NCI-H82 (cell line): Measurements from ENCODE around the gene PCDH9.

ENCODE experiments used
- DNase-seq: peaks from one replicate; lab custom pipeline; 2025; lab: John Stamatoyannopoulos, UW

The PCDH9 gene

GRCh38 chr13:67229481-67230403, at the start of gene PCDH9:
Gene PCDH9 (minus strand): TSS chr13:67230336. CDS start chr13:67228440, 1,896 bp downstream.
- DNase-seq: peak; percentile 67

GRCh38 chr13:67278235-67278634, 48.1 kb upstream of the PCDH9 start:
- DNase-seq: no peak

- DNase-seq: no peak
Observed at GRCh38 chr13:67277581-67277980, 47.4 kb upstream of the PCDH9 start.

- peak; percentile 95 for DNase-seq
Observed at GRCh38 chr13:67275351-67275960, 45.3 kb upstream of the PCDH9 start.

GRCh38 chr13:67273001-67273400, 42.9 kb upstream of the PCDH9 start:
- DNase-seq: no peak

DNA sequence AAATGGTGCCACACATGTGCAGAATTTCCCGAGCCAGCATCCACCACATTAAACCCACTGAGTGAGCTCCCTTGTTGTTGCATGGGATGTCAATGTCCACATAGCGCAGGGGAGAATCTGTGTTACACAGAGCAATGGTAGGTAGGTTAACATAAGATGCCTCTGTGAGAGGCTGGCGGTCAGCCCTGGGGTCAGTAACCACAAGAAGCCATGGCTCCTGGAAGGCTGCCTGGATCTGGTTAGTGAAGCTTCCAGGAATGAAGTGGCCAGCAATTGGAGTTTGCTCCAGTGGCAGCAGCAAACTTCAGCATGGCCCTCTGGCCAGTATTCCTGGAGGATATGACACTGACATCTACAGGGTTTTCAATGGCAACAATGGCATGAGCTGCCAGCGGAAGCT, 37.0 kb upstream of the PCDH9 start:
- no peak for DNase-seq

DNA sequence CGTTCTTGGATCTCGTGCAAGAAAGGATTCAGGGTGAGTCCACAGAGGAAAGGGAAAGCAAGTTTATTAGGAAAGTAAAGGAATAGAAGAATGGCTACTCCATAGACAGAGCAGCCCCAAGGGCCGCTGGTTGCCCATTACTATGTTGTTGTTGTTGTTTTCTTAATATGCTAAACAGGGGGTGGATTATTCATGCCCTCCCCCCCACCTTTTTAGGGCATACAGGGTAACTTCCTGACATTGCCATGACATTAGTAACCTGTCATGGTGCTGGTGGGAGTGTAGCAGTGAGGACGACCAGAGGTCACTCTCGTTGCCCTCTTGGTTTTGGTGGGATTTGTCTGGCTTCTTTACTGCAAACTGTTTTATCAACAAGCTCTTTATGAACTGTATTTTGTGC, 29.1 kb upstream of the PCDH9 start:
- no peak for DNase-seq

DNA sequence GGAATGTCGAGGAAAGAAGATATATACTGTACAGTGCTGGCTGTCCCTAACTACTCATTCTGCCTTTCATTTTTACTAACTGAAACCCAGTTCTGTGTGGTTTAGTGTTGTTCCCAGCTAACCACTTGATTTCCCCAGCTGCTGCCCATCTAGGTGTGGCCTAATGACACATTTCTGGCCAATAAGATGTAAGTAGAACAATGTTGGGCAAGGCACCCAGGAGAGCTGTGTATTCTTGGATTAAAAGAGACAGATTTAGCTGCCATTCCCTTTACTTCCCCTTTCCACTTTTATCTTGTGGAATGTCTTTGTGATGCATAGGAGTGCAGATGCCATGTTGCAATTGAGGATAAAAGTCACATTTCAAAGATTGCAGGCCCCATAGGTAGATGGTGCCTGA, 28.3 kb upstream of the PCDH9 start:
- DNase-seq: no peak

GRCh38 chr13:67238861-67239260, 8.7 kb upstream of the PCDH9 start:
- no peak for DNase-seq

- DNase-seq: peak; percentile 58
Observed at GRCh38 chr13:67238277-67238859, 8.2 kb upstream of the PCDH9 start.

DNA sequence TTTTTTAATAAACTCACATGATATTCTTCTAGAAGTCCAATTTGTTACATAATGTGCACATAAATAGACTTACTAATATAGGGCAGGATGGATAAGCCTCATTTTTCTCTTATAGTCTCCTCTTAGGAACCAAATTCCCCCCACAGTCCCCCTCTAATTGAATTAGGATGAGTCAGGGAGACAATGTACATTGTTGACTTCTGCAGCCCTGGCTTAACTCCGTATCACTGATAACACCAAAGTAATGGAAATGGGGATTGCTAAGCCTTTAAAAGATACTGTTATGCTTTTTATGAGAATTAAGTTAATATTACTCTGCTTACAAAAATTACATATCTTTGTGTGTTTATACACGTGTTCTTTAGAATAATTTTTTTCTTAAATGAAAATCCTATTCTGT, 5.1 kb upstream of the PCDH9 start:
- peak; percentile 82 for DNase-seq

DNA sequence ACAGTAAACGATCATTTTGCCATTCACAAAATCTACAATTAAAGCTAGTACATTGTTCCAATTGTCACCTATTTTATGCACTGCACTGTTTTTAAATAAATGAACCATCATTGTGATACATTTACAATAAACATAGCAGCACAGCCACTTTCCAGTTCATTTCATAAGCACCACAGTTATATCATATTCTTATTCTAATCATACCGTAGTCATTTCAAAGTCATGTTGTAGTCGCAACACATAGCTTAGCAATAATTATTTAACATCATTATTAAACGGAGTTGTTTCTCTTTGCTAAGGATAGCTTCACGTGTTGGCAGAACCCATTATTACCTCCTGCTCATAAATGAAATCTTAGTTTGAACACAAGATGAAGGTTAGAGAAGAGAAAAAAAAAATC, 2.2 kb upstream of the PCDH9 start:
- no peak for DNase-seq

DNA sequence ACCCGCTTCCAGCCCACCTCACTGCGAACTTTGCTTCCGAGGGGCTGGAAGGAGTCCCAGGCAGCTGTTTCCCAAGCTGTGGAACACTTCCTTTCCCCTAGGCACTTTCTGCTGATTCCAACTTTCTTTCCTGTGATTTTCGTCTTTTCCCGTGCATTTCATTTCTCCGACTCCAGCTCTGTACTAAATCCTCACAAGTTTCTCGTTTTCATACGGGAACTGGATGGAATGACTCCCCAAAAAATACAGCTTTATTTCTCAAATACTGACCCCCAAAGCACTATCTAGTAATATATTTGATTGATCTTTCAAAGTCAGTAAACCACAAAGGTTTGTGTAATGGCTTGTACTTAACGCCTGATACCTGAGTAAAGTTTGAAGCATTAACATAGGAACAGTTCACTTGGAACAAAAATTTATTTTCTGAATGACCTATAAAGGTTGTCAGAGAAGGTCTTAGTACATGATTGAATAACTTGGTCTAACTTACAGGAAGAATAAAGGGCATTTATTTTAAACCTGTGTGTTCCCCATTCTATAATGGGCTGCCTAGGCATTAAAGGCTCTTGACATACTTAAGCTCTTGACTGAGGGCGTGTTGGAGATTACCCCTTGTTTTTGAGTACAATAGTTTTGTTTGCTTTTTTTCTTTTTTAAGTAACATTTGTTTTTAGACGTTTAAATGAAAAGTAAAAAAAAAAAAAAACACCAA, 1.3 kb upstream of the PCDH9 start:
- peak; percentile 62 for DNase-seq

- peak; percentile 99 for DNase-seq
Observed at GRCh38 chr13:67230404-67231288, 510 bp upstream of the PCDH9 start.

GRCh38 chr13:67228916-67229315, 1.2 kb downstream of the PCDH9 start:
- DNase-seq: peak; percentile 23

- DNase-seq: no peak
Observed at GRCh38 chr13:67228031-67228430, 2.1 kb downstream of the PCDH9 start.

DNA sequence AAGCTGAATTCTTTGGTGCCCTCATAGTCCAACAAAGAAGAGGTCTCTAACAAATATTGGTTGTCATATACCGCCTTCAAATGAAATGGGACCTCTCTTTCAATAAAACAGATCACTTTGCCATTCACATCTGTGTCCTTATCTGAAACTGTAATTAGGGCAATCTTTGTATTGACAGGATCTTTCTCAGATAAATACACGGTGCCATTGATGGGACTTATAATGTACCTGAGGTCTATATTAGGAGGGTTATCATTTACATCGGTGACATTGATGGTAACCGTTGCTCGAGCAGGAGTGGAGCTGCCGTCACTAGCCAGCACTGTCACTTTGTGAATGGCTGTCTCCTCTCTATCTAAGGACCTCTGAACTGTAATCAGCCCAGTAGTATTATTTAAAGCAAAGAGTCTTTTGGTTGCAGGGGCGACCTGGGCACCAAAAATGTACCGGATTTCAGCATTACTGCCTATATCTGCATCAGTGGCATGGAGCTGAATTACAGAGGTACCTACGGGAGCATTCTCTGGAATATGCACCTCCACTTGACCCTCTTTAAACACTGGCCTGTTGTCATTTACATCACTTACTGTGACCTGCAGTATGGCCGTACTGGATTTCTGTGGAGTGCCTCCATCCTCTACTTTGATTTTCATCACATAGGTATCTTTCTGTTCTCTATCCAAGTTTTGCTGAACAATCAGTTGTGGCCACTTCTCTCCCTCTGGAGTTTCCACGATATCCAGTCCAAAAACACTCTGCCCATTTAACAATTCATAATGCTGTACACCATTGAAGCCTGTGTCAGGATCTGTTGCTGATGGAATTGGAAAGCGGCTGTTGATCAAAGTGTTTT, 2.8 kb downstream of the PCDH9 start:
- no peak for DNase-seq

DNA sequence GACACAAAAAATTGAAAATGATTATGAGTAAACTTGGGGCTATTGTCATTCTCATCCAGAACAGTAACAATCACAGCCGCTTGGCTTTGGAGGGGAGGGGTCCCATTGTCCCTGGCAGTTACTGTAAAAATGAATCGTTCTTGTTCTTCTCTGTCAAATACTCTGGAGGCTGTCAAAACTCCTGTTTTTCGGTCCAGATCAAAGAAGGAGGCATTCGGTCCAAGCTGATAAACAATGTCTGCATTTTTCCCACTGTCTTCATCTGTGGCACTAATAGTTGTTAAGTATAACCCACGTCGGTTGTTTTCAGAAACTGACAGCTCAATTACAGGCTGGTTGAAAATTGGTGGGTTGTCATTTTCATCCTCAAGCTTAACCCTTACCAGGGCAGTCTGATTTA, 3.4 kb downstream of the PCDH9 start:
- no peak for DNase-seq

DNA sequence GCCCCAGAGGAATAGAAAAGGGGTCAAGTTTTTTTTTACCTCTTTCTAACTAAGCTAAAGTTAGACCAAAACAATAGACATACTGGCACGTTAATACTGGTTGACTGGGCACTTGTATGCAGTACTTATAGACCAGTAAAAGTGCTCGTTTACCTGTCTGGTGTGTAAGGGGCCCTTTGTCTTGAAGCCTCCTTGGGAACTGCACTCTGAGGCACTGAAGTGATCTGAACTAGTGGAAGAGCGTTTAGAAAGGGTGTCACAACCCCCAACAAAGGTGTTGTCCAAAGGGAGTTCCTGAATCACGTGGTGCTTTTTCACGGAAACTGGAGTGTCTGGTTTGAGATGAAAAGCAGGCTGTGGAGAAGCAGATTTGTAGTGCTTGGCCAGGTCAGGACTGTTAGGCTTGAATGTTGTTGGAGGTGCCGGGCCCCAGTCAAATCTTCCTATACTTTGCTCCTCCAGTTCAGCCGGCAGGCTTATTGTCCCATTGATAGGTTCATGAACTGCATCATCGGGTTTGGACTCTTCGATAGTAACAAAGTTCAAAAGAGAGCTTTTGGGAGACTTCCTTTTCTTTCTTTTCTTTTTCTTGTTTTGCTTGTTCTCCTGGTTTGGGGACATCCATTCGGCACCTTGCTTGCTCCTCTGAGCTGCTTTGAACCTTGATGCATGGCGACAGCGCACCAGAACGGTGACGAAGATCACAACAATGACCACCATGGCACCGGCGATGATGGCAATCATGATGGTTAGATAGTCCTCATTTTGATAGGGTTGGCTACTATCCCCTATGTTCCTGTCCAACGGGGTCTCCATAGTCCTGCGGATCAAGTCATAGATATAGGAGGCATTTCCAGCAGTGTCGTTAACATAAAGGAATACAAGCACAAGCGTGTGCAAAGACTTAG, 4.6 kb downstream of the PCDH9 start:
- no peak for DNase-seq
